CD4-positive, alpha-beta T cell (primary cell): ENCODE measurements around the gene SLC5A5. TPM values are rescaled to one million over a fixed set of nuclear protein-coding genes. Genes with fewer than 3 reads are reported as not detected.
"Not testable (repeated sequence)": the region's sequence is repeated elsewhere in the genome, so short reads cannot be mapped to it uniquely, and the experiment has no call there.

Source experiments
- ATAC-seq: fragments of 200-7000 bp; cut with Tn5 transposase; one replicate; pipeline ENCODE4 v1.10.0; 2022; ENCODE audit warnings: mild to moderate bottlenecking; ENCODE audit not compliant: poor library complexity
- CTCF ChIA-PET: fragments of 350-600 bp; sonication (Branson Sonifier 250); formaldehyde crosslinking; loops from one replicate; lab custom pipeline; 2021; ENCODE audit warnings: antibody characterized with exemption, inconsistent platforms; lab: Charles Lee
- POLR2A ChIA-PET: fragments of 350-600 bp; sonication (Branson Sonifier 250); formaldehyde crosslinking; loops from one replicate; lab custom pipeline; 2021; ENCODE audit warnings: antibody characterized with exemption, inconsistent platforms; lab: Charles Lee
- DNase-seq, 14 experiments: peaks; one replicate each; pipeline ENCODE4 v3.0.0-alpha.2; 2013 to 2020; ENCODE audit warnings: mixed read lengths in 2 of 14
- H3K27ac ChIP-seq, 2 donors: one replicate each; pipeline versions ENCODE4 v1.5.1 to v1.7.0; 2013; ENCODE audit warnings: low read length in 2 of 2, low read depth in 1 of 2, mild to moderate bottlenecking in 1 of 2
- H3K27me3 ChIP-seq, 2 experiments: 1 replicate in 1 of 2; 2 replicates in 1 of 2; pipeline versions ENCODE4 v1.6.1 to v1.7.0; 2013; ENCODE audit warnings: low read length in 2 of 2, control low read depth in 1 of 2, mild to moderate bottlenecking in 1 of 2, moderate library complexity in 1 of 2; ENCODE audit not compliant: insufficient read depth in 2 of 2, control insufficient read depth in 1 of 2
- H3K36me3 ChIP-seq: one replicate; pipeline ENCODE4 v1.6.1; 2013; ENCODE audit warnings: low read length, control low read depth; ENCODE audit not compliant: insufficient read depth
- H3K4me1 ChIP-seq: one replicate; pipeline ENCODE4 v1.6.1; 2013; ENCODE audit warnings: low read length, control low read depth; ENCODE audit not compliant: insufficient read depth
- H3K4me3 ChIP-seq: one replicate; pipeline ENCODE4 v1.5.1; 2013; ENCODE audit warnings: mild to moderate bottlenecking, low read length, moderate library complexity
- H3K9me3 ChIP-seq, 2 experiments: 1 replicate in 1 of 2; 2 replicates in 1 of 2; pipeline versions ENCODE4 v1.6.1 to v1.7.0; 2013; ENCODE audit warnings: low read length in 2 of 2, mild to moderate bottlenecking in 2 of 2, control low read depth in 1 of 2, moderate library complexity in 1 of 2; ENCODE audit not compliant: control insufficient read depth in 1 of 2, insufficient read depth in 1 of 2
- H3K27ac Mint-ChIP-seq: one replicate; pipeline ENCODE4 v1.8.0; 2020; ENCODE audit warnings: mixed read lengths
- H3K27me3 Mint-ChIP-seq: one replicate; pipeline ENCODE4 v1.8.0; 2021; ENCODE audit warnings: mixed read lengths
- H3K36me3 Mint-ChIP-seq: one replicate; pipeline ENCODE4 v1.8.0; 2021; ENCODE audit warnings: low read depth, mixed read lengths
- H3K4me1 Mint-ChIP-seq: one replicate; pipeline ENCODE4 v1.8.0; 2021; ENCODE audit warnings: low read depth, mixed read lengths
- H3K4me3 Mint-ChIP-seq: one replicate; pipeline ENCODE4 v1.8.0; 2020; ENCODE audit warnings: mild to moderate bottlenecking, mixed read lengths
- H3K9me3 Mint-ChIP-seq: one replicate; pipeline ENCODE4 v1.8.0; 2020; ENCODE audit warnings: mixed read lengths
- intact Hi-C, 2 experiments: fragments of 100-400 bp; cut with DNase I in 1 of 2; cut with micrococcal nuclease in 1 of 2; formaldehyde crosslinking; loops; one replicate each; pipeline versions ENCODE4 v1.15.1 to v1.9.0; 2023 to 2025; cut with DNase I, micrococcal nuclease
- total RNA-seq, 174 experiments: library from RNA in 2 of 174; stranded (reverse) in 2 of 174; gene quantifications; one replicate each; pipeline ENCODE4 v1.2.3 and lab custom pipeline; 2021 to 2026
- TF ChIP-seq, protein P1 (sequence below): fragments of 200-600 bp; IDR thresholded peaks from one replicate; pipeline ENCODE4 v1.8.0; 2022; ENCODE audit warnings: antibody characterized with exemption, mild to moderate bottlenecking

SLC5A5 gene
- total RNA-seq, 2 experiments from 2014 or later = 1.6 TPM

DNA sequence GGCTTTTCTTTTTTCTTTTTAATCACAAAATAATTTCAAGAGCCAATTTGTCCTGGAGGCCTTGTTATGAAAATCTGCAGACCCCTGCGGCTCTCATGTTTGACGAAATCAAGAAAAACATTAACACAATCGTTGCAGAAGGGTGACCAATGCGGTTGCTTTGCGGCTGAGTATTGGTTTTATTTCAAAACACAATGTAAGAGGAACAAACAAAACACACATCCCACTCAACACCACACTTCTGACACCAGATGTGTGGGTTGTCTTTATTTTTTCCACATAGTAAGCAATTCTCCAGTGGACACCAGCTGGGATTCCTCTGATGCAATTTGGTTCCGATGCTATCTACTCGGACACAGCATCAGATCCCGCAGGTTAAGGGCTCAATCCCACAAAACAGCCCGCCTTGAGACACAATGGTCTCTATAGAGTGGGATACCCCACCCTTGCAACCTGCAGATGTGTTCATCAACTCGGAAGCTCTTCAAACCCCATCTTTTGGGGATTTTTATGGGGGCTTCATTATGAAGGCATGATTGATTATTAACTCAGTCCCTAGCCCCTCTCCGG lies 39.1 kb downstream of the SLC5A5 start:
- no peaks in the 10 kb centered on the region for H3K4me1 Mint-ChIP-seq
- no peaks in the 10 kb centered on the region for H3K27me3 ChIP-seq
- H3K9me3 Mint-ChIP-seq = no peaks in the 10 kb centered on the region
- no peaks in the 10 kb centered on the region for H3K4me1 ChIP-seq
- DNase-seq (no peak), ATAC-seq (no peak)
- TF ChIP-seq, protein P1, sequence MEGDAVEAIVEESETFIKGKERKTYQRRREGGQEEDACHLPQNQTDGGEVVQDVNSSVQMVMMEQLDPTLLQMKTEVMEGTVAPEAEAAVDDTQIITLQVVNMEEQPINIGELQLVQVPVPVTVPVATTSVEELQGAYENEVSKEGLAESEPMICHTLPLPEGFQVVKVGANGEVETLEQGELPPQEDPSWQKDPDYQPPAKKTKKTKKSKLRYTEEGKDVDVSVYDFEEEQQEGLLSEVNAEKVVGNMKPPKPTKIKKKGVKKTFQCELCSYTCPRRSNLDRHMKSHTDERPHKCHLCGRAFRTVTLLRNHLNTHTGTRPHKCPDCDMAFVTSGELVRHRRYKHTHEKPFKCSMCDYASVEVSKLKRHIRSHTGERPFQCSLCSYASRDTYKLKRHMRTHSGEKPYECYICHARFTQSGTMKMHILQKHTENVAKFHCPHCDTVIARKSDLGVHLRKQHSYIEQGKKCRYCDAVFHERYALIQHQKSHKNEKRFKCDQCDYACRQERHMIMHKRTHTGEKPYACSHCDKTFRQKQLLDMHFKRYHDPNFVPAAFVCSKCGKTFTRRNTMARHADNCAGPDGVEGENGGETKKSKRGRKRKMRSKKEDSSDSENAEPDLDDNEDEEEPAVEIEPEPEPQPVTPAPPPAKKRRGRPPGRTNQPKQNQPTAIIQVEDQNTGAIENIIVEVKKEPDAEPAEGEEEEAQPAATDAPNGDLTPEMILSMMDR = no peak
- peaks cover 5% of the 10 kb centered on the region for H3K27me3 Mint-ChIP-seq
- H3K4me3 Mint-ChIP-seq = no peak overlapping the region
- H3K27ac Mint-ChIP-seq = no peak overlapping the region
- H3K36me3 ChIP-seq = no peaks in the 10 kb centered on the region
- H3K27ac ChIP-seq = no peak overlapping the region
- H3K9me3 ChIP-seq = peaks cover 8 to 35% of the 10 kb centered on the region in 2 experiments
- intact Hi-C loops = no loop called here
- no peaks in the 10 kb centered on the region for H3K36me3 Mint-ChIP-seq
- ChIA-PET POLR2A (no interaction called here), CTCF (interaction anchor here (0.8 kb wide), 1 partner anchor 51 kb away, joined by 3 read pairs; the partner anchor contains the start of gene RPL18A)
- H3K4me3 ChIP-seq = no peak overlapping the region

DNA sequence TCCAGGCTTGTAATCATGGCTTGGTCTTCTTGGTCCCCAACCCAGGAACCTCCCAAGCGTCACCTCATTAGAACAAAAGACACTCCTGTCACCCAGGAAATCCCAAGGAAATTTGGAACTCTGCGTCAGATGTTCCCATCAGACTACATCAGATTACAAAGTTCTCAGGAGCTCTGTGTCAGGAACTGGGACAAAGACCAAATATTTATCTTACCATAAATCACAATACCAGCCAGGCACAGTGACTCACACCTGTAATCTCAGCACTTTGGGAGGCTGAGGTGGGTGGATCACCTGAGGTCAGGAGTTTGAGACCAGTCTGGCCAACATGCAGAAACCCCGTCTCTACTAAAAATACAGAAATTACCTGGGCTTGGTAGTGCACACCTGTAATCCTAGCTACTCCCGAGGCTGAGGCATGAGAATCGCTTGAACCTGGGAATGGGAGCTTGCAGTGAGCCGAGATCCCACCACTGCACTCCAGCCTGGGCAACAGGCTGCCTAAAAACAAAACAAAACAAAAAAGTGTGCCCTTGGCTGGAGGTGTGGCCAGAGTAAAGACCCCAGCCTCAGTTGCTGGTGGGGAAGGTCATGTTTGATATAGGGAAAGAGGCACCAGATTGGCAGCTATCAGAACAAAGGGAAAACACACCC lies 44.3 kb downstream of the SLC5A5 start:
- Histone ChIP-seq H3K27ac (no peak overlapping the region), H3K4me1 (no peaks in the 10 kb centered on the region), H3K9me3 (peaks cover 8 to 23% of the 10 kb centered on the region in 2 experiments), H3K36me3 (no peaks in the 10 kb centered on the region), H3K4me3 (no peak overlapping the region), H3K27me3 (peaks cover 2 to 8% of the 10 kb centered on the region in 2 experiments)
- no peaks in the 10 kb centered on the region for H3K36me3 Mint-ChIP-seq
- peaks cover 5% of the 10 kb centered on the region for H3K27me3 Mint-ChIP-seq
- POLR2A ChIA-PET = interaction anchor here (1.0 kb wide), 1 partner anchor 65 kb away, joined by 3 read pairs; no protein-coding TSS in a partner anchor
- no peaks in the 10 kb centered on the region for H3K4me1 Mint-ChIP-seq
- DNase-seq = no peak
- H3K9me3 Mint-ChIP-seq = no peaks in the 10 kb centered on the region
- no peak overlapping the region for H3K27ac Mint-ChIP-seq
- intact Hi-C loops = no loop called here
- TF ChIP-seq, protein P1 = no peak
- CTCF ChIA-PET = no interaction called here
- ATAC-seq = no peak
- no peak overlapping the region for H3K4me3 Mint-ChIP-seq

DNA sequence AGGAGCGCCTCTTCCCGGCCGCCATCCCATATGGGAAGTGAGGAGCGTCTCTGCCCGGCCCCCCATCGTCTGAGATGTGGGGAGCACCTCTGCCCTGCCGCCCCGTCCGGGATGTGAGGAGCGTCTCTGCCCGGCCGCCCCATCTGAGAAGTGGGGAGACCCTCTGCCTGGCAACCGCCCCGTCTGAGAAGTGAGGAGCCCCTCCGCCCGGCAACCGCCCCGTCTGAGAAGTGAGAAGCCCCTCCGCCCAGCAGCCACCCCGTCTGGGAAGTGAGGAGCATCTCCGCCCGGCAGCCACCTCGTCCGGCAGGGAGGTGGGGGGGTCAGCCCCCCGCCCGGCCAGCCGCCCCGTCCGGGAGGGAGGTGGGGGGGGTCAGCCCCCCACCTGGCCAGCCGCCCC lies 46.4 kb downstream of the SLC5A5 start:
- H3K36me3 Mint-ChIP-seq, H3K27ac ChIP-seq, H3K27ac Mint-ChIP-seq, H3K4me3 Mint-ChIP-seq, ATAC-seq, intact Hi-C loops, H3K4me3 ChIP-seq, H3K4me1 Mint-ChIP-seq, H3K36me3 ChIP-seq, H3K27me3 ChIP-seq, H3K27me3 Mint-ChIP-seq, CTCF ChIA-PET, DNase-seq, H3K9me3 Mint-ChIP-seq, H3K4me1 ChIP-seq, POLR2A ChIA-PET: not testable (repeated sequence)
- H3K9me3 ChIP-seq = peaks cover 8 to 13% of the 10 kb centered on the region in 2 experiments

DNA sequence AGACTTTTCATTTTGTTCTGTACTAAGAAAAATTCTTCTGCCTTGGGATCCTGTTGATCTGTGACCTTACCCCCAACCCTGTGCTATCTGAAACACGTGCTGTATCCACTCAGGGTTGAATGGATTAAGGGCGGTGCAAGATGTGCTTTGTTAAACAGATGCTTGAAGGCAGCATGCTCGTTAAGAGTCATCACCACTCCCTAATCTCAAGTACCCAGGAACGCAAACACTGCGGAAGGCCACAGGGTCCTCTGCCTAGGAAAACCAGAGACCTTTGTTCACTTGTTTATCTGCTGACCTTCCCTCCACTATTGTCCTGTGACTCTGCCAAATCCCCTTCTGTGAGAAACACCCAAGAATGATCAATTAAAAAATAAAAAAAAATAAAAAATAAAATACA lies 47.4 kb downstream of the SLC5A5 start:
- not testable (repeated sequence) for H3K4me3 Mint-ChIP-seq, DNase-seq, H3K9me3 Mint-ChIP-seq

More for the DNA sequence above, 47.4 kb downstream of the SLC5A5 start:
- intact Hi-C loops, H3K4me1 Mint-ChIP-seq, POLR2A ChIA-PET, CTCF ChIA-PET, H3K4me3 ChIP-seq, H3K27me3 ChIP-seq, H3K27ac ChIP-seq, H3K4me1 ChIP-seq, H3K9me3 ChIP-seq, H3K27ac Mint-ChIP-seq, H3K36me3 ChIP-seq, ATAC-seq, H3K27me3 Mint-ChIP-seq, H3K36me3 Mint-ChIP-seq: not testable (repeated sequence)
